ENCODE data around the gene PLA2G12A.

GRCh38 chr4:109739547-109739946, 9.7 kb upstream of the PLA2G12A start:
- TF ChIP-seq GLIS3 (CRISPR knock-in tag; IDR thresholded peaks at IDR 0.05) (no peak), TOX (CRISPR knock-in tag; IDR thresholded peaks at IDR 0.05; ENCODE audit: borderline replicate concordance) (no peak), PATZ1 (CRISPR knock-in tag; IDR thresholded peaks at IDR 0.05; ENCODE audit: borderline replicate concordance) (no peak), SNAI2 (CRISPR knock-in tag; IDR thresholded peaks at IDR 0.05) (no peak), TCF4 (CRISPR knock-in tag; IDR thresholded peaks at IDR 0.05; ENCODE audit: borderline replicate concordance) (no peak)

All from SK-N-SH treated with all-trans-retinoic acid at 6 μM for 48 hours (cell line).